Lower leg skin (tissue), 3 donors: ENCODE results near the gene BABAM2.

ENCODE experiments used
- CTCF ChIP-seq, 3 donors: fragments of 450-650 bp; IDR thresholded peaks; one replicate each; pipeline ENCODE4 v1.5.1; 2016; ENCODE audit warnings: antibody characterized with exemption in 3 of 3, mild to moderate bottlenecking in 3 of 3, moderate library complexity in 2 of 3
- POLR2A ChIP-seq, 2 donors: fragments of 450-650 bp; IDR thresholded peaks; one replicate each; pipeline ENCODE4 v1.6.1; 2016 to 2017; ENCODE audit warnings: antibody characterized with exemption in 2 of 2, mild to moderate bottlenecking in 1 of 2, moderate library complexity in 1 of 2

GRCh38 chr2:28282861-28283646 lies 392.5 kb downstream of the BABAM2 start:
- TF ChIP-seq CTCF (IDR thresholded peaks at IDR 0.05): no peak
- no peak for TF ChIP-seq POLR2A (IDR thresholded peaks at IDR 0.05)
